H1 (cell line): ENCODE measurements around the gene GALNT2. TPM values are rescaled to one million over a fixed set of nuclear protein-coding genes. Genes with fewer than 3 reads are reported as not detected.

Experiments
- CEBPB ChIP-seq: IDR thresholded peaks from 2 replicates; pipeline ENCODE4 v1.6.1; 2012; ENCODE audit warnings: low read depth, low read length
- MAFK ChIP-seq: IDR thresholded peaks from 2 replicates; pipeline ENCODE4 v1.6.1; 2012; ENCODE audit warnings: low read depth, mild to moderate bottlenecking, improper control_type of control experiment, low read length
- MAX ChIP-seq: IDR thresholded peaks from 2 replicates; pipeline ENCODE4 v1.6.1; 2012; ENCODE audit warnings: inconsistent platforms
- RBBP5 ChIP-seq: IDR thresholded peaks from 2 replicates; pipeline ENCODE4 v1.7.1; 2012; ENCODE audit warnings: low read depth, mild to moderate bottlenecking, inconsistent platforms, low read length, moderate library complexity, borderline replicate concordance
- polyA plus RNA-seq, 7 experiments: library from polyadenylated mRNA; depleted of rRNA in 3 of 7; stranded (reverse) in 5 of 7; unstranded in 2 of 7; fragments of >200 nt in 5 of 7; fragments of 200-250 nt in 2 of 7; gene quantifications; 1 replicate in 5 of 7; 2 replicates in 1 of 7; 4 replicates in 1 of 7; pipeline versions ENCODE4 v1.2.1 to v1.2.3, GENCODE V29; 2011 to 2013; ENCODE audit warnings: missing spikeins in 2 of 7, mixed read lengths in 2 of 7
- total RNA-seq: library from RNA; stranded (reverse); fragmentation: NEBNext Ultra II Directional; extraction: Animal tissue kit (Norgen Biotek cat#: 25700); gene quantifications from 2 replicates; pipeline ENCODE4 v1.2.1, GENCODE V29; 2021

Gene GALNT2
- total and polyA plus RNA-seq, 2 of the 8 experiments (the other 6 are each of a cell fraction or from before 2014, with no cell fraction given), result 34.5 to 75.3 TPM

- TF ChIP-seq MAFK, result no peak
- TF ChIP-seq MAX, result no peak
- no peak for TF ChIP-seq RBBP5
- no peak for TF ChIP-seq CEBPB
Measured at GRCh38 chr1:230169454-230170152, 102.6 kb downstream of the GALNT2 start (continued).
